PFSK-1 (cell line): ENCODE data around the gene IFITM1.

ENCODE experiments used
- POLR2AphosphoS5 ChIP-seq: IDR thresholded peaks from 2 replicates; pipeline ENCODE4 v1.6.1; 2012; ENCODE audit warnings: low read depth, mild to moderate bottlenecking, control low read depth, low read length, moderate library complexity
- TAF1 ChIP-seq: IDR thresholded peaks from 2 replicates; pipeline ENCODE4 v1.6.1; 2012; ENCODE audit warnings: low read length, control low read depth, borderline replicate concordance; ENCODE audit not compliant: insufficient read depth
- TF ChIP-seq, protein P1 (sequence below), 2 experiments: IDR thresholded peaks; 2 replicates each; pipeline versions ENCODE4 v1.6.1 to v1.8.0; 2011 to 2012; ENCODE audit warnings: low read depth in 2 of 2, low read length in 2 of 2, control low read depth in 1 of 2, inconsistent platforms in 1 of 2, mild to moderate bottlenecking in 1 of 2, moderate library complexity in 1 of 2; ENCODE audit not compliant: insufficient read depth in 1 of 2

GRCh38 chr11:337711-338110 is 23.9 kb downstream of the IFITM1 start:
- TF ChIP-seq, protein P1, sequence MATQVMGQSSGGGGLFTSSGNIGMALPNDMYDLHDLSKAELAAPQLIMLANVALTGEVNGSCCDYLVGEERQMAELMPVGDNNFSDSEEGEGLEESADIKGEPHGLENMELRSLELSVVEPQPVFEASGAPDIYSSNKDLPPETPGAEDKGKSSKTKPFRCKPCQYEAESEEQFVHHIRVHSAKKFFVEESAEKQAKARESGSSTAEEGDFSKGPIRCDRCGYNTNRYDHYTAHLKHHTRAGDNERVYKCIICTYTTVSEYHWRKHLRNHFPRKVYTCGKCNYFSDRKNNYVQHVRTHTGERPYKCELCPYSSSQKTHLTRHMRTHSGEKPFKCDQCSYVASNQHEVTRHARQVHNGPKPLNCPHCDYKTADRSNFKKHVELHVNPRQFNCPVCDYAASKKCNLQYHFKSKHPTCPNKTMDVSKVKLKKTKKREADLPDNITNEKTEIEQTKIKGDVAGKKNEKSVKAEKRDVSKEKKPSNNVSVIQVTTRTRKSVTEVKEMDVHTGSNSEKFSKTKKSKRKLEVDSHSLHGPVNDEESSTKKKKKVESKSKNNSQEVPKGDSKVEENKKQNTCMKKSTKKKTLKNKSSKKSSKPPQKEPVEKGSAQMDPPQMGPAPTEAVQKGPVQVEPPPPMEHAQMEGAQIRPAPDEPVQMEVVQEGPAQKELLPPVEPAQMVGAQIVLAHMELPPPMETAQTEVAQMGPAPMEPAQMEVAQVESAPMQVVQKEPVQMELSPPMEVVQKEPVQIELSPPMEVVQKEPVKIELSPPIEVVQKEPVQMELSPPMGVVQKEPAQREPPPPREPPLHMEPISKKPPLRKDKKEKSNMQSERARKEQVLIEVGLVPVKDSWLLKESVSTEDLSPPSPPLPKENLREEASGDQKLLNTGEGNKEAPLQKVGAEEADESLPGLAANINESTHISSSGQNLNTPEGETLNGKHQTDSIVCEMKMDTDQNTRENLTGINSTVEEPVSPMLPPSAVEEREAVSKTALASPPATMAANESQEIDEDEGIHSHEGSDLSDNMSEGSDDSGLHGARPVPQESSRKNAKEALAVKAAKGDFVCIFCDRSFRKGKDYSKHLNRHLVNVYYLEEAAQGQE (IDR thresholded peaks at IDR 0.05; ENCODE audit: insufficient read depth in 1 of 2, low read depth in 2 of 2, low read length in 2 of 2), result no peak
- TF ChIP-seq POLR2AphosphoS5 (no peak), TAF1 (no peak)
